Trophoblast cell (in vitro differentiated cells and primary cell): ENCODE results near the gene MEST.

ENCODE experiments used
- DNase-seq, 2 donors: peaks; one replicate each; pipeline ENCODE4 v3.0.0-alpha.2; 2016
- H2AFZ ChIP-seq: 2 replicates; pipeline ENCODE4 v1.6.1; 2013; ENCODE audit warnings: low read length, moderate library complexity, mild to moderate bottlenecking; ENCODE audit not compliant: insufficient read depth, poor library complexity
- H2AK5ac ChIP-seq: 2 replicates; pipeline ENCODE4 v1.6.1; 2013; ENCODE audit warnings: mild to moderate bottlenecking, low read length
- H2BK120ac ChIP-seq: 2 replicates; pipeline ENCODE4 v1.6.1; 2013; ENCODE audit warnings: low read length, mild to moderate bottlenecking, moderate library complexity; ENCODE audit not compliant: insufficient read depth, poor library complexity
- H2BK12ac ChIP-seq: 2 replicates; pipeline ENCODE4 v1.6.1; 2013; ENCODE audit warnings: mild to moderate bottlenecking, low read length, moderate library complexity
- H2BK5ac ChIP-seq: 2 replicates; pipeline ENCODE4 v1.6.1; 2013; ENCODE audit warnings: low read length, low read depth, moderate library complexity, mild to moderate bottlenecking; ENCODE audit not compliant: poor library complexity
- H3K14ac ChIP-seq: 2 replicates; pipeline ENCODE4 v1.6.1; 2013; ENCODE audit warnings: mild to moderate bottlenecking, low read length
- H3K18ac ChIP-seq: 2 replicates; pipeline ENCODE4 v1.6.1; 2013; ENCODE audit warnings: mild to moderate bottlenecking, low read length
- H3K23ac ChIP-seq: 2 replicates; pipeline ENCODE4 v1.6.1; 2013; ENCODE audit warnings: low read length
- H3K27ac ChIP-seq: 2 replicates; pipeline ENCODE4 v1.5.1; 2013; ENCODE audit warnings: low read depth, mild to moderate bottlenecking, inconsistent platforms, low read length, moderate library complexity
- H3K27me3 ChIP-seq: 2 replicates; pipeline ENCODE4 v1.6.1; 2013; ENCODE audit warnings: inconsistent platforms, mild to moderate bottlenecking, low read length, moderate library complexity; ENCODE audit not compliant: insufficient read depth
- H3K36me3 ChIP-seq, 2 experiments: 1 replicate in 1 of 2; 2 replicates in 1 of 2; pipeline ENCODE4 v1.6.1; 2013; ENCODE audit warnings: low read length in 2 of 2, mild to moderate bottlenecking in 2 of 2, moderate library complexity in 1 of 2; ENCODE audit not compliant: insufficient read depth in 2 of 2, control insufficient read depth in 1 of 2
- H3K4ac ChIP-seq: 2 replicates; pipeline ENCODE4 v1.6.1; 2013; ENCODE audit warnings: low read depth, mild to moderate bottlenecking, low read length, moderate library complexity
- H3K4me1 ChIP-seq, 2 experiments: 1 replicate in 1 of 2; 2 replicates in 1 of 2; pipeline ENCODE4 v1.6.1; 2013; ENCODE audit warnings: low read length in 2 of 2, mild to moderate bottlenecking in 2 of 2, moderate library complexity in 1 of 2; ENCODE audit not compliant: insufficient read depth in 2 of 2, control insufficient read depth in 1 of 2
- H3K4me2 ChIP-seq: 2 replicates; pipeline ENCODE4 v1.6.1; 2013; ENCODE audit warnings: inconsistent platforms, mild to moderate bottlenecking, low read length, moderate library complexity
- H3K4me3 ChIP-seq: 2 replicates; pipeline ENCODE4 v1.5.1; 2013; ENCODE audit warnings: mild to moderate bottlenecking, low read depth, low read length, inconsistent platforms
- H3K79me1 ChIP-seq: one replicate; pipeline ENCODE4 v1.6.1; 2013; ENCODE audit warnings: low read length
- H3K79me2 ChIP-seq: 2 replicates; pipeline ENCODE4 v1.6.1; 2013; ENCODE audit warnings: low read length, mild to moderate bottlenecking; ENCODE audit not compliant: control insufficient read depth, insufficient read depth, poor library complexity
- H3K9ac ChIP-seq: 2 replicates; pipeline ENCODE4 v1.6.1; 2013; ENCODE audit warnings: mild to moderate bottlenecking, low read length
- H3K9me3 ChIP-seq: 2 replicates; pipeline ENCODE4 v1.6.1; 2013; ENCODE audit warnings: low read depth, mild to moderate bottlenecking, control low read depth, inconsistent platforms, low read length; ENCODE audit not compliant: insufficient read depth
- H4K12ac ChIP-seq: 2 replicates; pipeline ENCODE4 v1.6.1; 2013; ENCODE audit warnings: low read depth, mild to moderate bottlenecking, low read length, moderate library complexity
- H4K8ac ChIP-seq: 2 replicates; pipeline ENCODE4 v1.6.1; 2013; ENCODE audit warnings: low read depth, mild to moderate bottlenecking, low read length, moderate library complexity
- H4K91ac ChIP-seq: one replicate; pipeline ENCODE4 v1.6.1; 2013; ENCODE audit warnings: low read depth, mild to moderate bottlenecking, low read length, moderate library complexity
- WGBS: extraction: QIAGEN DNeasy Blood & Tissue Kit; methylation state at CpG from one replicate; pipeline ENCODE4 v1.1.7; 2013; ENCODE audit warnings: missing lambda C conversion rate; ENCODE audit not compliant: insufficient read length, insufficient coverage; ENCODE audit errors: extremely low coverage; 5-methylcytosine and 5-hydroxymethylcytosine counted together

The MEST gene

DNA sequence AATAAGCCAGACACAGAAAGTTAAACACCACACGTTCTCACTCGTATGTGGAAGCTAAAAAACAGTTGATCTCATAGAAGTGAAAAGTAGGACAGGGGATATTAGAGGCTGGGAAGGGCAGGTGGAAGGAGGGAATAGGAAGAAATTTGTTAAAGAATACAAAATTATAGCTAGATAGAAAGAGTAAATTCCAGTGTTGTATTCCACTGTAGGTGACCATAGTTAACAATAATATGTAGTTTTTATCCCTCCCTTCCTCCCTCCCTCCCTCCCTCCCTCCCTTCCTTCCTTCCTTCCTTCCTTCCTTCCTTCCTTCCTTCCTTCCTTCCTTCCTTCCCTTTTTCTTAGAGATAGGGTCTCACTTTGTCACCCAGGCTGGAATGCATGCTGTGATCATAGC lies 19.9 kb upstream of the MEST start:
- Histone ChIP-seq H3K18ac (no peak overlapping the region), H3K4me2 (no peak overlapping the region), H3K4me3 (no peak overlapping the region), H3K27ac (no peak overlapping the region), H2BK120ac (no peak overlapping the region), H2BK5ac (no peak overlapping the region), H3K14ac (no peak overlapping the region), H3K27me3 (no peaks in the 10 kb centered on the region), H4K91ac (peak overlapping the region; percentile 14), H3K79me1 (peaks cover 10% of the 10 kb centered on the region), H3K9ac (no peak overlapping the region), H4K12ac (no peak overlapping the region), H2AK5ac (no peak overlapping the region), H2BK12ac (no peak overlapping the region), H3K4ac (no peak overlapping the region), H3K79me2 (peaks cover 3% of the 10 kb centered on the region), H3K4me1 (peaks cover 7 to 11% of the 10 kb centered on the region in 2 experiments), H2AFZ (no peak overlapping the region), H3K36me3 (no peaks in the 10 kb centered on the region), H3K9me3 (no peaks in the 10 kb centered on the region), H4K8ac (no peak overlapping the region), H3K23ac (no peak overlapping the region)
- no peak for DNase-seq
- no CpG with 5 or more reads among the region's 2 CpGs for WGBS

DNA sequence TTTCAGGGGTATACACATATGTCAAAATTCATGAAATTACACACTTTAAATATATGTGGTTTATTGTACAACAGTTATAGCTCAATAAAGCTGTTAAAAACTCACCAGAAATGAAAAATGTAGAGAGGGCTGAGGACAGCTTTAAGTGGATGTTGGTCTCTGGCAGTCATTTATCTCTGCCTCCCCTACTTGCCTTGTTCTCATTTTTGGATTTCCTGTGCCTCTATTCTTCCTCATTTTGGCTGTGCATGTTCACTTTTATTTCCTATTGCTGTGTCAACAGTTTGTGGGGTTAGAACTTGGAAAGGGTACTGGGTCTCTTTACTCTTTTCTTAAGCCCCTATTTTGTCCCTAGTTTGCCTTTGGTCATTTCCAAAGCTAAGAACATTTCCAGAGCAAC lies 18.6 kb upstream of the MEST start:
- Histone ChIP-seq H3K18ac (no peak overlapping the region), H3K27me3 (no peaks in the 10 kb centered on the region), H2BK120ac (no peak overlapping the region), H3K9ac (no peak overlapping the region), H3K4me3 (no peak overlapping the region), H3K23ac (no peak overlapping the region), H3K14ac (no peak overlapping the region), H3K4ac (no peak overlapping the region), H3K36me3 (no peaks in the 10 kb centered on the region), H3K4me1 (peaks cover 7 to 11% of the 10 kb centered on the region in 2 experiments), H4K12ac (no peak overlapping the region), H3K27ac (peak overlapping the region; percentile 83), H2BK5ac (no peak overlapping the region), H3K79me2 (peaks cover 3% of the 10 kb centered on the region), H3K4me2 (no peak overlapping the region), H4K8ac (no peak overlapping the region), H2AK5ac (no peak overlapping the region), H2BK12ac (no peak overlapping the region), H2AFZ (no peak overlapping the region), H3K79me1 (peaks cover 10% of the 10 kb centered on the region), H3K9me3 (no peaks in the 10 kb centered on the region), H4K91ac (no peak overlapping the region)
- no peak for DNase-seq

DNA sequence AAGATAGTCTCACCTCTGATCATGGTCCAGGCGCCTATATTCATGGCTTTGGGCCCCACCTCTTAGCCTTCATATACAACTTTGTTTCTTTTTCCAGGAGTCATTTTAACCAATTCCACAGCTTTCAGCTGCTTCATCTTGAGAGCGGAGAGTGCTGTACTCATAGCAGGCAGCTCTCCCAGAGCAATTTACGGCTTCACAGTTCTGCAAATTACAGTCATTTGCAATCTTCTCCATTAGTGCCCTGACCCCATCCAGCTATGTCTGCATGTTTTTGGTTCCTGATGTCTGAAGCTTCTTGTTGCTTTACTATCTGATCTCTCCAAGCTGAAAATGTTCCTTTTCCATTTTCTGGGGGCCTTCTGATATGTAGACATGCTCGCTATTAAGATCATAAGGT lies 18.0 kb upstream of the MEST start:
- H2AK5ac ChIP-seq = no peak overlapping the region
- no peak overlapping the region for H4K8ac ChIP-seq
- no peak overlapping the region for H4K12ac ChIP-seq
- H2BK12ac ChIP-seq = no peak overlapping the region
- peak overlapping the region; percentile 50 for H2BK5ac ChIP-seq
- H3K9me3 ChIP-seq = no peaks in the 10 kb centered on the region
- H3K79me2 ChIP-seq = peaks cover 3% of the 10 kb centered on the region
- no peaks in the 10 kb centered on the region for H3K27me3 ChIP-seq
- H4K91ac ChIP-seq = no peak overlapping the region
- no peaks in the 10 kb centered on the region for H3K36me3 ChIP-seq
- no CpG with 5 or more reads among the region's 4 CpGs for WGBS
- H2BK120ac ChIP-seq = no peak overlapping the region
- H3K18ac ChIP-seq = no peak overlapping the region
- peak overlapping the region; percentile 83 for H3K27ac ChIP-seq
- peaks cover 10% of the 10 kb centered on the region for H3K79me1 ChIP-seq
- H3K23ac ChIP-seq = no peak overlapping the region
- H3K4ac ChIP-seq = no peak overlapping the region
- no peak overlapping the region for H3K14ac ChIP-seq
- peak overlapping the region; percentile 28 for H3K4me2 ChIP-seq
- no peak for DNase-seq
- H3K4me3 ChIP-seq = no peak overlapping the region
- H3K9ac ChIP-seq = no peak overlapping the region
- H2AFZ ChIP-seq = no peak overlapping the region
- peaks cover 7 to 11% of the 10 kb centered on the region in 2 experiments for H3K4me1 ChIP-seq

DNA sequence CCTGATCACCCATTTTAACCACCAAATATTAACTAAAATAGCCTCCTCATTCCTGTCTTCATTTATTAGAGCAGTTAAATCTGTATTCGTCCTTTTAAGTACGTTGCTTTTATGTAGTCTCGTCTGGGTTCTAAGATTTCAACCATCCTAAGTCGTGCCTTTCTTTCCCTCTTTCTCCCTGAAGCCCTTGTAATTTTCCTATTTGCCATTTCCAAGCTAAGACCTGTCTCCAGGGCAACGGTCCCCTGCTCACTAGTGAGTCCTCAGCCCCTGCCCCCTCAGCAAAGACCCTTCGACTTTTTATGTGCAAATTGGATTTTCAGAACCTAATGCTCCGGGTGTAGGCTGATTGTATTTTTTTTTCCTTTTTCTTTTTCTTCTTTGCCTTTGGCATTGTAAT lies 16.1 kb upstream of the MEST start:
- H4K12ac ChIP-seq = no peak overlapping the region
- H3K9me3 ChIP-seq = no peaks in the 10 kb centered on the region
- no peak overlapping the region for H3K9ac ChIP-seq
- peak overlapping the region; percentile 84 for H2BK12ac ChIP-seq
- peaks cover 3% of the 10 kb centered on the region for H3K79me2 ChIP-seq
- no peak for DNase-seq
- no peak overlapping the region for H3K4me2 ChIP-seq
- H4K91ac ChIP-seq = no peak overlapping the region
- WGBS = no CpG with 5 or more reads among the region's 7 CpGs
- no peak overlapping the region for H3K27ac ChIP-seq
- no peaks in the 10 kb centered on the region for H3K27me3 ChIP-seq
- H2AFZ ChIP-seq = no peak overlapping the region
- H3K4me1 ChIP-seq = peaks cover 7 to 11% of the 10 kb centered on the region in 2 experiments
- no peak overlapping the region for H3K4me3 ChIP-seq
- no peaks in the 10 kb centered on the region for H3K36me3 ChIP-seq
- peak overlapping the region; percentile 62 for H2BK120ac ChIP-seq
- no peak overlapping the region for H3K23ac ChIP-seq
- no peak overlapping the region for H2BK5ac ChIP-seq
- no peak overlapping the region for H2AK5ac ChIP-seq
- no peak overlapping the region for H3K4ac ChIP-seq
- no peak overlapping the region for H3K18ac ChIP-seq
- H4K8ac ChIP-seq = no peak overlapping the region
- no peak overlapping the region for H3K14ac ChIP-seq
- peaks cover 10% of the 10 kb centered on the region for H3K79me1 ChIP-seq
